Upper lobe of left lung (tissue), 4 donors: Measurements from ENCODE around the gene SPIRE2.

Source experiments
- EP300 ChIP-seq, 4 donors: sonication (generic); formaldehyde crosslinking; IDR thresholded peaks; one replicate each; pipeline ENCODE4 v1.5.1; 2017; ENCODE audit warnings: antibody characterized with exemption in 4 of 4, control low read depth in 2 of 4
- POLR2A ChIP-seq, 4 donors: fragments of 450-650 bp; IDR thresholded peaks; one replicate each; pipeline ENCODE4 v1.5.1; 2016 to 2017; ENCODE audit warnings: antibody characterized with exemption in 4 of 4, mild to moderate bottlenecking in 2 of 4
- POLR2AphosphoS5 ChIP-seq, 2 donors: sonication (generic); formaldehyde crosslinking; IDR thresholded peaks; one replicate each; pipeline ENCODE4 v1.5.1; 2017; ENCODE audit warnings: antibody characterized with exemption in 2 of 2
- TF ChIP-seq, protein P1 (sequence below), 6 experiments: fragments of 450-650 bp in 4 of 6; fragments of 200-600 bp in 2 of 6; sonication (generic) in 2 of 6; IDR thresholded peaks; one replicate each; pipeline ENCODE4 v1.5.1; 2016 to 2019; ENCODE audit warnings: antibody characterized with exemption in 6 of 6

DNA sequence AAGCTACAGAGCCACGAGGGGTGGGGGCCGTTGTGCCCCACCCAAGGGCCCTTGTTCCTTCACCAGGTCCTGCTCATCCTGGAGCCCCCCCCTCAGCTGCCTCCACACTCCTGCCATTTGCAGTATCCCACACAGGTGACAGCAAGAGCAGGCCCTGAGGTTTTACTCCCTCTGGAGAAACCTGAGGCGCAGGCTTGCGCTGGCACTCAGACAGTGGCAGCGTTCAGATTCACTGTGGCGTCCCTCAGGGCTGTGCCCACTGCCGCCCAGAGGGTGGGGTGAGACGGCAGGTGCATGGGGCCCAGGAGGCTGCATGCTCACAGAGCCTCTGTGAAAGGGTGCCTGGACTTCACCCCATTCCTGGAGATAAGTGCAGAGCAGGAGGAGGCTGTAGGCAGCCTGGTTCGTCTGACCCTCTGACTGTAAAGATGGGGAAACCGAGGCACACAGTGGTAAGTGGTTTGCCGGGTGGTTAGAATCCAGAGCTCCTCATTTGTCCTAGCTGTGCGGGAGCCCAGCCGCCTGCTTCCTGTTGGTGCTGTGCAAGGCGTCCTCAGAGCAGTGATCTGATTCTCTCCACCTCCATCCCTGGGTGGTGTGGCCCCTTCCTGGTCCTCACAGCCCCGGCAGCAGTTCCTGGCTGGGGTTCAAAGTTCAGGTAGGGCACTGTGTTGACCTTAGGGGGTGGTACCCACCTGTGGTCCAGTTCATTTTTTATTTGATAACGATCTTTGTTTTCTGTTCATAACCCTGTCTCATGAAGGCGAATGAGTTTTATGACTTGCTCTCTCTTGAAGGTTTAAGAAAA, 1.6 kb downstream of the SPIRE2 start:
- TF ChIP-seq, protein P1, sequence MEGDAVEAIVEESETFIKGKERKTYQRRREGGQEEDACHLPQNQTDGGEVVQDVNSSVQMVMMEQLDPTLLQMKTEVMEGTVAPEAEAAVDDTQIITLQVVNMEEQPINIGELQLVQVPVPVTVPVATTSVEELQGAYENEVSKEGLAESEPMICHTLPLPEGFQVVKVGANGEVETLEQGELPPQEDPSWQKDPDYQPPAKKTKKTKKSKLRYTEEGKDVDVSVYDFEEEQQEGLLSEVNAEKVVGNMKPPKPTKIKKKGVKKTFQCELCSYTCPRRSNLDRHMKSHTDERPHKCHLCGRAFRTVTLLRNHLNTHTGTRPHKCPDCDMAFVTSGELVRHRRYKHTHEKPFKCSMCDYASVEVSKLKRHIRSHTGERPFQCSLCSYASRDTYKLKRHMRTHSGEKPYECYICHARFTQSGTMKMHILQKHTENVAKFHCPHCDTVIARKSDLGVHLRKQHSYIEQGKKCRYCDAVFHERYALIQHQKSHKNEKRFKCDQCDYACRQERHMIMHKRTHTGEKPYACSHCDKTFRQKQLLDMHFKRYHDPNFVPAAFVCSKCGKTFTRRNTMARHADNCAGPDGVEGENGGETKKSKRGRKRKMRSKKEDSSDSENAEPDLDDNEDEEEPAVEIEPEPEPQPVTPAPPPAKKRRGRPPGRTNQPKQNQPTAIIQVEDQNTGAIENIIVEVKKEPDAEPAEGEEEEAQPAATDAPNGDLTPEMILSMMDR (IDR thresholded peaks at IDR 0.05) = no peak
- TF ChIP-seq POLR2A (IDR thresholded peaks at IDR 0.05) (no peak), POLR2AphosphoS5 (IDR thresholded peaks at IDR 0.05) (no peak), EP300 (IDR thresholded peaks at IDR 0.05) (no peak)
